Large intestine (tissue), 3 donors: ENCODE data around the gene GPC5. TPM values are rescaled to one million over a fixed set of nuclear protein-coding genes. Genes with fewer than 3 reads are reported as not detected.
"Not testable (repeated sequence)": the region's sequence is repeated elsewhere in the genome, so short reads cannot be mapped to it uniquely, and the experiment has no call there.

Experiments used
- DNase-seq, 2 donors: peaks; one replicate each; pipeline versions ENCODE4 v3.0.0 to v3.0.0-alpha.2; 2013
- H3K27ac ChIP-seq: one replicate; pipeline ENCODE4 v1.5.1; 2013; ENCODE audit warnings: low read length
- H3K27me3 ChIP-seq: 2 replicates; pipeline ENCODE4 v1.6.1; 2013; ENCODE audit warnings: low read length; ENCODE audit not compliant: control insufficient read depth, insufficient read depth
- H3K36me3 ChIP-seq: 2 replicates; pipeline ENCODE4 v1.6.1; 2013; ENCODE audit warnings: low read length; ENCODE audit not compliant: control insufficient read depth, insufficient read depth
- H3K4me1 ChIP-seq: one replicate; pipeline ENCODE4 v1.6.1; 2013; ENCODE audit warnings: low read length; ENCODE audit not compliant: control insufficient read depth, insufficient read depth
- H3K4me3 ChIP-seq: one replicate; pipeline ENCODE4 v1.5.1; 2013; ENCODE audit warnings: low read length
- H3K9me3 ChIP-seq: one replicate; pipeline ENCODE4 v1.6.1; 2013; ENCODE audit warnings: mild to moderate bottlenecking, low read depth, low read length, moderate library complexity; ENCODE audit not compliant: control insufficient read depth
- WGBS: methylation state at CpG from one replicate; pipeline ENCODE4 v1.1.5; 2013; ENCODE audit warnings: low lambda C conversion rate; ENCODE audit not compliant: insufficient coverage; 5-methylcytosine and 5-hydroxymethylcytosine counted together
- polyA plus RNA-seq: library from polyadenylated mRNA; unstranded; fragments of 120-200 nt; gene quantifications from one replicate; pipeline ENCODE4 v1.2.1, GENCODE V29; 2013

The GPC5 gene
- polyA plus RNA-seq, 1 donor: 0.42 TPM

- no peaks in the 10 kb centered on the region for H3K36me3 ChIP-seq
- no peak overlapping the region for H3K4me3 ChIP-seq
- no peaks in the 10 kb centered on the region for H3K9me3 ChIP-seq
- no peak for DNase-seq
- no peaks in the 10 kb centered on the region for H3K27me3 ChIP-seq
- no peak overlapping the region for H3K27ac ChIP-seq
- WGBS: 100% methylated on average over 2 of the region's 2 CpGs
- H3K4me1 ChIP-seq: no peaks in the 10 kb centered on the region
These were observed 494.6 kb downstream of the GPC5 start for GRCh38 chr13:91893040-91893439.

- 100% methylated on average over 1 of the region's 2 CpGs for WGBS
- no peaks in the 10 kb centered on the region for H3K9me3 ChIP-seq
- H3K36me3 ChIP-seq: no peaks in the 10 kb centered on the region
- DNase-seq: no peak
- H3K27ac ChIP-seq: no peak overlapping the region
- no peaks in the 10 kb centered on the region for H3K27me3 ChIP-seq
- no peak overlapping the region for H3K4me3 ChIP-seq
- no peaks in the 10 kb centered on the region for H3K4me1 ChIP-seq
These were observed 495.9 kb downstream of the GPC5 start for GRCh38 chr13:91894316-91894715.

GRCh38 chr13:91896547-91896946, 498.1 kb downstream of the GPC5 start:
- no peaks in the 10 kb centered on the region for H3K27me3 ChIP-seq
- H3K9me3 ChIP-seq: no peaks in the 10 kb centered on the region
- WGBS: 67% methylated on average over 3 of the region's 5 CpGs
- no peaks in the 10 kb centered on the region for H3K4me1 ChIP-seq
- no peak overlapping the region for H3K4me3 ChIP-seq
- no peak for DNase-seq
- no peaks in the 10 kb centered on the region for H3K36me3 ChIP-seq
- H3K27ac ChIP-seq: no peak overlapping the region

GRCh38 chr13:91898986-91899385, 500.6 kb downstream of the GPC5 start:
- H3K9me3 ChIP-seq, H3K4me3 ChIP-seq, H3K36me3 ChIP-seq, H3K27me3 ChIP-seq, H3K4me1 ChIP-seq, H3K27ac ChIP-seq, DNase-seq: not testable (repeated sequence)

- H3K36me3 ChIP-seq: no peaks in the 10 kb centered on the region
- no peak overlapping the region for H3K27ac ChIP-seq
- H3K4me3 ChIP-seq: no peak overlapping the region
- no peak for DNase-seq
- H3K4me1 ChIP-seq: no peaks in the 10 kb centered on the region
- H3K9me3 ChIP-seq: no peaks in the 10 kb centered on the region
- H3K27me3 ChIP-seq: no peaks in the 10 kb centered on the region
These were observed 503.9 kb downstream of the GPC5 start for GRCh38 chr13:91902291-91902690.

- H3K27me3 ChIP-seq: no peaks in the 10 kb centered on the region
- no peak for DNase-seq
- no peaks in the 10 kb centered on the region for H3K36me3 ChIP-seq
- no peaks in the 10 kb centered on the region for H3K9me3 ChIP-seq
- no peak overlapping the region for H3K27ac ChIP-seq
- no peak overlapping the region for H3K4me3 ChIP-seq
- WGBS: no CpG with 5 or more reads among the region's 1 CpG
- no peaks in the 10 kb centered on the region for H3K4me1 ChIP-seq
These were observed 505.6 kb downstream of the GPC5 start for GRCh38 chr13:91904005-91904404.

- Histone ChIP-seq H3K4me3 (no peak overlapping the region), H3K27me3 (no peaks in the 10 kb centered on the region), H3K4me1 (no peaks in the 10 kb centered on the region), H3K9me3 (no peaks in the 10 kb centered on the region), H3K36me3 (no peaks in the 10 kb centered on the region), H3K27ac (no peak overlapping the region)
- no peak for DNase-seq
- no CpG with 5 or more reads among the region's 1 CpG for WGBS
These were observed 506.2 kb downstream of the GPC5 start for GRCh38 chr13:91904597-91904996.

GRCh38 chr13:91907398-91907797, 509.0 kb downstream of the GPC5 start:
- no peak for DNase-seq
- no peak overlapping the region for H3K4me3 ChIP-seq
- 100% methylated on average over 1 of the region's 1 CpG for WGBS
- H3K9me3 ChIP-seq: no peaks in the 10 kb centered on the region
- H3K4me1 ChIP-seq: no peaks in the 10 kb centered on the region
- H3K27ac ChIP-seq: no peak overlapping the region
- no peaks in the 10 kb centered on the region for H3K27me3 ChIP-seq
- H3K36me3 ChIP-seq: no peaks in the 10 kb centered on the region

GRCh38 chr13:91909617-91910016, 511.2 kb downstream of the GPC5 start:
- Histone ChIP-seq H3K4me1 (no peaks in the 10 kb centered on the region), H3K36me3 (no peaks in the 10 kb centered on the region), H3K4me3 (no peak overlapping the region), H3K27me3 (no peaks in the 10 kb centered on the region), H3K9me3 (no peaks in the 10 kb centered on the region), H3K27ac (no peak overlapping the region)
- no peak for DNase-seq
- 86% methylated on average over 1 of the region's 2 CpGs for WGBS

- H3K4me1 ChIP-seq: no peaks in the 10 kb centered on the region
- H3K27ac ChIP-seq: no peak overlapping the region
- no peaks in the 10 kb centered on the region for H3K9me3 ChIP-seq
- no peaks in the 10 kb centered on the region for H3K27me3 ChIP-seq
- no peak for DNase-seq
- no peak overlapping the region for H3K4me3 ChIP-seq
- 100% methylated on average over 3 of the region's 6 CpGs for WGBS
- no peaks in the 10 kb centered on the region for H3K36me3 ChIP-seq
These were observed 524.7 kb downstream of the GPC5 start for GRCh38 chr13:91922969-91923592.

- Histone ChIP-seq H3K4me1 (no peaks in the 10 kb centered on the region), H3K4me3 (no peak overlapping the region), H3K27me3 (peaks cover 3% of the 10 kb centered on the region), H3K36me3 (no peaks in the 10 kb centered on the region), H3K9me3 (no peaks in the 10 kb centered on the region), H3K27ac (no peak overlapping the region)
- no peak for DNase-seq
- WGBS: 78% methylated on average over 1 of the region's 1 CpG
These were observed 532.3 kb downstream of the GPC5 start for GRCh38 chr13:91930687-91931086.
